Neuronal stem cell (in vitro differentiated cells): Measurements from ENCODE around the gene CFP. TPM values are rescaled to one million over a fixed set of nuclear protein-coding genes. Genes with fewer than 3 reads are reported as not detected.
"Not testable (repeated sequence)": the region's sequence is repeated elsewhere in the genome, so short reads cannot be mapped to it uniquely, and the experiment has no call there.

Experiments
- DNase-seq: peaks from one replicate; pipeline ENCODE4 v3.0.0-alpha.2; 2013; ENCODE audit warnings: low spot score
- H2AFZ ChIP-seq: one replicate; pipeline ENCODE4 v1.6.1; 2013; ENCODE audit warnings: mild to moderate bottlenecking, low read length, inconsistent platforms
- H2AK5ac ChIP-seq: 2 replicates; pipeline ENCODE4 v1.6.1; 2013; ENCODE audit warnings: low read depth, mild to moderate bottlenecking, inconsistent platforms, low read length, moderate library complexity, mixed read lengths
- H2BK120ac ChIP-seq: 2 replicates; pipeline ENCODE4 v1.6.1; 2013; ENCODE audit warnings: low read depth, mild to moderate bottlenecking, inconsistent platforms, low read length, moderate library complexity, mixed read lengths
- H2BK12ac ChIP-seq: one replicate; pipeline ENCODE4 v1.6.1; 2013; ENCODE audit warnings: low read length, inconsistent platforms
- H2BK15ac ChIP-seq: 2 replicates; pipeline ENCODE4 v1.6.1; 2013; ENCODE audit warnings: mild to moderate bottlenecking, low read length, inconsistent platforms, mixed read lengths
- H2BK5ac ChIP-seq: one replicate; pipeline ENCODE4 v1.6.1; 2013; ENCODE audit warnings: inconsistent platforms, mild to moderate bottlenecking, low read length, moderate library complexity
- H3K14ac ChIP-seq: one replicate; pipeline ENCODE4 v1.6.1; 2013; ENCODE audit warnings: low read length, inconsistent platforms
- H3K18ac ChIP-seq: 2 replicates; pipeline ENCODE4 v1.6.1; 2013; ENCODE audit warnings: low read length, inconsistent platforms
- H3K23ac ChIP-seq: 2 replicates; pipeline ENCODE4 v1.6.1; 2013; ENCODE audit warnings: low read depth, mild to moderate bottlenecking, mixed read lengths, low read length, inconsistent platforms; ENCODE audit not compliant: poor library complexity
- H3K27ac ChIP-seq: replicated peaks from 3 replicates; pipeline ENCODE4 v1.5.1; 2013; ENCODE audit warnings: low read length, inconsistent platforms
- H3K27me3 ChIP-seq, 3 experiments: 2 replicates each; pipeline ENCODE4 v1.6.1; 2013; ENCODE audit warnings: low read length in 3 of 3, mild to moderate bottlenecking in 2 of 3, inconsistent platforms in 1 of 3, low read depth in 1 of 3, mixed read lengths in 1 of 3, moderate library complexity in 1 of 3; ENCODE audit not compliant: control insufficient read depth in 3 of 3, insufficient read depth in 3 of 3
- H3K36me3 ChIP-seq, 2 donors: replicated peaks in 1 of 2; 2 replicates each; pipeline ENCODE4 v1.6.1; 2013; ENCODE audit warnings: low read length in 2 of 2; ENCODE audit not compliant: control insufficient read depth in 2 of 2, insufficient read depth in 2 of 2
- H3K4ac ChIP-seq: 2 replicates; pipeline ENCODE4 v1.6.1; 2013; ENCODE audit warnings: inconsistent platforms, mild to moderate bottlenecking, low read length, moderate library complexity
- H3K4me1 ChIP-seq, 2 donors: 1 replicate in 1 of 2; 2 replicates in 1 of 2; pipeline ENCODE4 v1.6.1; 2013; ENCODE audit warnings: low read length in 2 of 2, low read depth in 1 of 2; ENCODE audit not compliant: control insufficient read depth in 2 of 2, insufficient read depth in 1 of 2
- H3K4me2 ChIP-seq: one replicate; pipeline ENCODE4 v1.6.1; 2013; ENCODE audit warnings: mild to moderate bottlenecking, low read length, inconsistent platforms; ENCODE audit not compliant: insufficient read depth, poor library complexity, severe bottlenecking
- H3K4me3 ChIP-seq, 2 donors: 2 replicates each; pipeline ENCODE4 v1.5.1; 2013; ENCODE audit warnings: low read length in 2 of 2, mild to moderate bottlenecking in 2 of 2, inconsistent platforms in 1 of 2, moderate library complexity in 1 of 2
- H3K79me1 ChIP-seq: one replicate; pipeline ENCODE4 v1.6.1; 2013; ENCODE audit warnings: low read depth, mild to moderate bottlenecking, inconsistent platforms, low read length, moderate library complexity
- H3K9ac ChIP-seq: one replicate; pipeline ENCODE4 v1.6.1; 2013; ENCODE audit warnings: mild to moderate bottlenecking, low read depth, low read length, inconsistent platforms; ENCODE audit not compliant: poor library complexity
- H3K9me3 ChIP-seq, 2 donors: replicated peaks in 1 of 2; 2 replicates each; pipeline versions ENCODE3 to v1.6.1; 2013; ENCODE audit warnings: low read length in 2 of 2, mild to moderate bottlenecking in 2 of 2, inconsistent platforms in 1 of 2, low read depth in 1 of 2, mixed read lengths in 1 of 2, moderate library complexity in 1 of 2; ENCODE audit not compliant: control insufficient read depth in 2 of 2, insufficient read depth in 1 of 2
- H4K8ac ChIP-seq: one replicate; pipeline ENCODE4 v1.6.1; 2013; ENCODE audit warnings: low read depth, mild to moderate bottlenecking, inconsistent platforms, low read length, moderate library complexity
- H4K91ac ChIP-seq: one replicate; pipeline ENCODE4 v1.6.1; 2013; ENCODE audit warnings: low read length, low read depth, mild to moderate bottlenecking, inconsistent platforms; ENCODE audit not compliant: poor library complexity
- WGBS, 2 donors: extraction: QIAGEN DNeasy Blood & Tissue Kit; methylation state at CpG; one replicate each; pipeline ENCODE4 v1.1.7; 2013; ENCODE audit warnings: missing lambda C conversion rate in 2 of 2, mixed read lengths in 1 of 2; ENCODE audit not compliant: insufficient read length in 2 of 2, insufficient replicate concordance in 1 of 2; ENCODE audit errors: extremely low coverage in 2 of 2; 5-methylcytosine and 5-hydroxymethylcytosine counted together
- polyA plus RNA-seq, 2 experiments: library from polyadenylated mRNA; stranded (reverse); fragments of 200-250 nt; gene quantifications; one replicate each; pipeline ENCODE4 v1.2.3, GENCODE V29; 2013

Gene CFP
- 0.25 TPM for polyA plus RNA-seq (2013, experiment 1 of 2)
- 0.24 TPM for polyA plus RNA-seq (2013, experiment 2 of 2)

DNA sequence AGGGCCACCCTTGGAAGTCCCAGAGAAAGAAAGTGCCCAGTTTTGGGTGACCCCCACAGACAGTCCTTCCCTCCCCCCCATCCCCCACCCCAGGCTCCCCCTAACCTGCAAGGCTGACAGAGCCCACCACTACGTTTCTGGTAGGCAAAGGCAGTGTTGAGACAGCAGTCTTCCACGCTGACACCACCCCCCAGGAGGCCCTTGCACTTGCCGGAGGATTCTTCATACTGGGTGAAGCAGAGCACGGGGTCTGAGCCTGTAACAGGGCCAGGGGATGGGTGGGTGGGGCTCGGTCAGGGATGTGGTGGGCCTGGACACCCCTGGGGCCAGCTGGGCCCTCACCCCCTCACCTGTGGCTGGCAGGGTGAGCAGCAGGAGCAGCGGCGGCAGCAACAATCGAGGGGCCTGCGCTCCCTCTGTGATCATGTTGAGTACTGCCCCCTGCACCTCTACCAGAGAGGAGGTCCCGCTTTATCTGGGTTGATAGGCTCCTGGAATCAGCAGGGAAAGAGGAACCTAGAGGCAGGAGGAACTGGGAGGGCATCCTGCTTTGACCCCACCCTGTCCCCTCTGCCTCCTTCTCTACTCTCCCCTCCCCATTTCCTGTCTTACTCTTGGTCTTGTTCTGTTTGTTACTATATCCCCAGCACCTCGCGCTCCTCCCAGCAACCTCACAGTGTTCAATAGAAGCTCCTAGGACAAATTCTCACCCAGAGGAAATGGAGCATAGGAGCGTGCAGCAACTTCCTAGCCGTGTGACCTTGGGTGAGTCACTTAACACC lies at the start of gene CFP:
Gene CFP, minus strand, starts transcription at position 512 of the 782 bp plus-strand sequence. Its CDS starts 86 bp downstream, at position 426.
- Histone ChIP-seq H3K36me3 (peaks cover 2 to 6% of the 10 kb centered on the region in 2 donors), H3K4me1 (no peaks in the 10 kb centered on the region), H2AFZ (no peak within 1 kb of the TSS), H3K23ac (no peak within 1 kb of the TSS), H2BK120ac (no peak within 1 kb of the TSS), H3K4ac (no peak within 1 kb of the TSS), H3K27ac (no peak within 1 kb of the TSS), H3K18ac (no peak within 1 kb of the TSS), H3K4me3 (no peak within 1 kb of the TSS), H2AK5ac (no peak within 1 kb of the TSS), H2BK15ac (no peak within 1 kb of the TSS), H3K4me2 (no peak within 1 kb of the TSS), H4K91ac (no peak within 1 kb of the TSS), H4K8ac (no peak within 1 kb of the TSS), H2BK12ac (no peak within 1 kb of the TSS), H3K79me1 (no peaks in the 10 kb centered on the region), H3K9ac (no peak within 1 kb of the TSS), H3K14ac (no peak within 1 kb of the TSS), H3K9me3 (no peaks in the 10 kb centered on the region), H3K27me3 (no peaks in the 10 kb centered on the region), H2BK5ac (no peak within 1 kb of the TSS)
- no peak for DNase-seq
- WGBS, 2 donors, result no CpG with 5 or more reads among the region's 14 CpGs

DNA sequence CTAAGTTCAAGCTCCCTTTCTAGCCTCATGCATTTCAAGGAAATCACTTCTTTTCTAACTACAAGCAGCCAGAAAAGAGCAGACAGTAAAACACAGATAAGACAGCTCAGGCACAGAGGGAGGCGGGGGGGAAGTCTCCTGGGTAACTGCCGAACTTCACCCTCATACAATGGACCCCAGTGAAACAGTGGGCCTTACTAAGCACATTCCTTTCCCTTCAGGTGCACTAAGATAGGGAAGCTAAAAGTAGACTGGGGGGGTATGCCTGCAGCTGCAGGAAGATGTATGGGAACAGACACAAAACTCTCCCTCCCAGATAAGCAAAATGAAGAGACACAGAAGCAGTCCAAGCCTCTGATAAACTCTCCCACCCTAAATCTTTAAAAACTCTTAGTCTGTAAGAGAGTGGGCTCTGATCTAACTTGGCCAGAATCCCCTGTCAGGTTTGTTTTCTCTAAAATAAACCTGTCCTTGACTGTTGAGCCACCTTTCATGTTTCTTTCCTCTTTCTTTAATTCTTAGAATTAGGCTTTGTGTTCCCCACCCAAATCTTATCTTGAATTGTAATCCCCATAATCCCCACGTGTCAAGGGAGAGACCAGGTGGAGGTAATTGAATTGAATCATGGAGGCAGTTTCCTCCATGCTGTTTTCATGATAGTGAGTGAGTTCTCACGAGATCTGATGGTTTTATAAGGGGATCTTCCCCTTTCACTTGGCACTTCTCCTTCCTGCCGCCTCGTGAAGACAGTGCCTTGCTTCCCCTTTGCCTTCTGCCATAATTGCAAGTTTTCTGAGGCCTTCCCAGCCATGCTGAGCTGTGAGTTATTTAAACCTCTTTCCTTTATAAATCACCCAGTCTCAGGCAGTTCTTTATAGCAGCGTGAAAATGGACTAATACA lies 46.5 kb upstream of the CFP start:
- H4K8ac ChIP-seq, H4K91ac ChIP-seq, H3K27me3 ChIP-seq, H3K36me3 ChIP-seq, H2AK5ac ChIP-seq, H3K27ac ChIP-seq, H3K4ac ChIP-seq, H3K9me3 ChIP-seq, H3K4me1 ChIP-seq, H3K18ac ChIP-seq, H2BK120ac ChIP-seq, H3K23ac ChIP-seq, H3K4me3 ChIP-seq, H2BK5ac ChIP-seq, H3K9ac ChIP-seq, H2BK15ac ChIP-seq, H2AFZ ChIP-seq, DNase-seq, H3K14ac ChIP-seq, H3K79me1 ChIP-seq, H2BK12ac ChIP-seq, H3K4me2 ChIP-seq: not testable (repeated sequence)
- no CpG with 5 or more reads among the region's 7 CpGs for WGBS, 2 donors

DNA sequence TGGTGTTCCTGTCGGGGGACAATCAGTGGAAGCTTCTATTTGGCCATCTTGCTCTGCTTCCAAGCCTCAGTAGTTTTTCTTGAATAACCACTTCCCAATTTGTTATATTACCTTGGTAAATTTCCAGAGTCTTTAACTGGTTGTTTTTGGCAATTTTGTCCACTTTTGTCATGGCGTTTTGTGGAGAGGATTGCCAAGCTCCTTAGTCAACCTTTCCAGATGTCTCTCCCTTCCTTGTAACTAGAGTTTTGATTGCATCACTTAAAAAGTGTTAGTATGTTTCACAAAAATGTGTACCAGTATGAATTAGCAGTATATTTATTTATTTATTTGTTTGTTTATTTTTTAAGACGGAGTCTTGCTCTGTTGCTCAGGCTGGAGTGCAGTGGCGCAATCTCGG lies 45.0 kb upstream of the CFP start:
- WGBS, 2 donors, result no CpG with 5 or more reads among the region's 5 CpGs
- H3K18ac ChIP-seq, result no peak overlapping the region
- H3K36me3 ChIP-seq, result no peaks in the 10 kb centered on the region
- H3K4ac ChIP-seq, result no peak overlapping the region
- H2BK12ac ChIP-seq, result no peak overlapping the region
- H3K79me1 ChIP-seq, result no peaks in the 10 kb centered on the region
- H3K27ac ChIP-seq, result no peak overlapping the region
- no peak overlapping the region for H3K9ac ChIP-seq
- H3K4me1 ChIP-seq, result no peaks in the 10 kb centered on the region
- no peak overlapping the region for H3K14ac ChIP-seq
- no peaks in the 10 kb centered on the region for H3K9me3 ChIP-seq
- no peak overlapping the region for H2AK5ac ChIP-seq
- no peak overlapping the region for H3K23ac ChIP-seq
- H3K4me3 ChIP-seq, result no peak overlapping the region
- H2AFZ ChIP-seq, result no peak overlapping the region
- no peak overlapping the region for H3K4me2 ChIP-seq
- H2BK5ac ChIP-seq, result no peak overlapping the region
- no peak overlapping the region for H2BK15ac ChIP-seq
- no peak overlapping the region for H4K8ac ChIP-seq
- H3K27me3 ChIP-seq, result no peaks in the 10 kb centered on the region
- H4K91ac ChIP-seq, result no peak overlapping the region
- no peak for DNase-seq
- H2BK120ac ChIP-seq, result no peak overlapping the region

DNA sequence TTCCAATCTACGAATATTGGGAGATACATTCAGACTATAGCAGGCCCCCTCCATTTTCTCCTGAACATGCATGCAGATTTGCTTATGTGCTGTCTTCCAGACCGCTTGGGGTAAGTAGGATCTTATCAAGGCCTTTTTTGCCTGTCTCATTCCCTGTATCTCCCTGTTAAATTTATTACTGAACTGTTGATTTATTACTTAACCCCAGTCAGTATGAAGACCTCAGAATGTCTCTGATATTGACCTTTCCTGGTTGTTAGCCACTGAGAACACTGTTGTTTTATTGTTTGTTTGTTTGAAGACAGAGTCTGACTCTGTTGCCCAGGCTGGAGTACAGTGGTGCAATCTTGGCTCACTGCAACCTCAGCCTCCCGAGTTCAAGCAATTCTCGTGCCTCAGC lies 36.1 kb upstream of the CFP start:
- not testable (repeated sequence) for H2AK5ac ChIP-seq, H3K79me1 ChIP-seq, H2BK12ac ChIP-seq, H3K18ac ChIP-seq, H2AFZ ChIP-seq, H3K9ac ChIP-seq, H3K14ac ChIP-seq, H2BK5ac ChIP-seq, H3K4me2 ChIP-seq, H2BK120ac ChIP-seq, H3K27me3 ChIP-seq, H4K91ac ChIP-seq, H3K4ac ChIP-seq, H3K36me3 ChIP-seq, H4K8ac ChIP-seq, DNase-seq, H3K4me1 ChIP-seq, H3K9me3 ChIP-seq, H2BK15ac ChIP-seq, H3K27ac ChIP-seq, H3K4me3 ChIP-seq, H3K23ac ChIP-seq
- WGBS, 2 donors, result no CpG with 5 or more reads among the region's 4 CpGs
